Skin of body (tissue), 2 donors: ENCODE measurements around the gene PITX2. TPM values are rescaled to one million over a fixed set of nuclear protein-coding genes. Genes with fewer than 3 reads are reported as not detected.
A peak's percentile ranks its signal among the peaks of the same experiment; 100 is the strongest.

Experiments used
- DNase-seq: peaks from one replicate; lab custom pipeline; 2025; lab: John Stamatoyannopoulos, UW
- total RNA-seq: library from RNA; depleted of rRNA; stranded (reverse); fragments of >200 nt; gene quantifications from one replicate; pipeline ENCODE4 v1.2.3, GENCODE V29; 2014

PITX2 gene
- total RNA-seq, 1 donor from 2014 or later: 10.6 TPM

DNA sequence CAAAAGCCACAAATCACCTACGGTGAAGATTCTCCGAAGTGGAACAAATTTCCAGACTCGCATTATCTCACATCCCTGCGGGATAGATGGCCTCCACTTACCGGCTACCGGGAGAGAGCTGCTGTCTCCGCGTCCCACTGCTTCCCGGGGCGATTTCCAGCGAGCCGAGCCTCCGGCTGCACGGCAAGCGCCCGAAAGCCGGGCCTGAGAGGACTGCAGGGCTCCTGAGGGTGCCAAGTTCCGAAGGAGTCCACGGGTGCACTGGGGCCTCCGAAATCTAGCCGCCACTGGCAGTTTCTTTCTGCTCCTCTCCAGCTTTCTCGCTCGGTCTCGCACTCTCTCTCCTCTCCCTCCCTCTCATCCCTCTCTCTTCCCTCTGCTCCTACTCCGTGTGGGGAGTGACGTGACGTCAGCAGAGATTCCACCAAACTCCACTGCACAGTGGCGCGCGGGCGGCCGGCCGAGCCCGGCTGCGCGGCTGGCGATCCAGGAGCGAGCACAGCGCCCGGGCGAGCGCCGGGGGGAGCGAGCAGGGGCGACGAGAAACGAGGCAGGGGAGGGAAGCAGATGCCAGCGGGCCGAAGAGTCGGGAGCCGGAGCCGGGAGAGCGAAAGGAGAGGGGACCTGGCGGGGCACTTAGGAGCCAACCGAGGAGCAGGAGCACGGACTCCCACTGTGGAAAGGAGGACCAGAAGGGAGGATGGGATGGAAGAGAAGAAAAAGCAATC, 14.0 kb upstream of the PITX2 start:
- peak; percentile 77 for DNase-seq

DNA sequence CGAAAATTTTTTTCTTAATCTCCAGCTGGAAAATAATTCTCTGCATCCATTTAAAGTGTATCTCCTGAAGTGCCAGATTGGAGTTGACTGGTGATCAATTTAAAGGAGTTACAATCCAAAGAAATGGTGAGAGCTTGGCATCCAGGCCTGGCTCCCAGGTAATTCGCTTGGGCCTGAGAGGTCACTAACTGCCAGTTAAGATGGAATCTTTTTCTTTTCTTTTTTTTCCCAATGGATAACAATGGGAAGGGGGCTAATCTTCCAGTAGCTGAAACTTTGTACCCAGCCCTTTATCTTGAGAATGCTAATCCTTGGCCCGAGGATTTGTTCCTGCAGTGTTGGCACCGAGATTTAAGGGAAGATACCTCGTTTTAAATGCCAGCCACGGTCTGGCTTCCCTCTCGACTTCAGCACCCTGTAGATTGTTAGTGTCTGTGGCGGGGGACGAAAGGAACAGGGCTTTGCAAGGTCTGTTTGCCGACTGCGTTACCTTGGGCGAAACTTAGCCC, 13.3 kb upstream of the PITX2 start:
- no peak for DNase-seq

DNA sequence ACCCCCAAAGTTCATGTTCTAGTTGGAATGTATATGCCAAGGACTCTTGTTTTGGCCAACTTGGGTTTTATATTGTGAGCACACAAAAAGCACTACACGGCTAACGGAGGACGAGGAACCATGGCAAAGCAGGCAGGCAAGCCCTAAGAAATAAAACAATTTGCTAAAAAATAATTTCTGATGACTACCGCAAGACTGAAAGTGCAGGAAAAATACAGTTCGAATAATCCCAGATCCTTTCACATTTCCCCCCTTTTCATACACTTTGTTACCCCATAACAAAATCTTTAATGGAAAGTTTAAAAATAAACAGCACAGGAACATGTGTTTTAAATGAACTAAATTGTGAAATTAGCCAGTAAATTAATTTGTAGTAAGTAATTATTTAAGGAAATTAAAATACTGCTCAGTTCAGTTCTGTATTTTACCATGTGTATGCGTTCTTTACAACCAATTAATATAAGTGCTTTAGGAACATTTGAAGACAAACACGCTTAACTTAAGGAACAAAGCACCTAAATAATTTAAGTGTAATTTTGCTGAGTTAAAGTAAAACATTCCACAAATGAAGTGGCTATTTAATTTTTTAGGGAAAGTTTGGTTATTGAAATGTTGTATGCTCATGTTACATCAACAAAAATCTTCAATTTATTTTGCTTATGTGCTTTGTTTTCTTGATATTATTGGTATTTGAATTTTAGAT, 12.4 kb upstream of the PITX2 start:
- DNase-seq: peak; percentile 14

DNA sequence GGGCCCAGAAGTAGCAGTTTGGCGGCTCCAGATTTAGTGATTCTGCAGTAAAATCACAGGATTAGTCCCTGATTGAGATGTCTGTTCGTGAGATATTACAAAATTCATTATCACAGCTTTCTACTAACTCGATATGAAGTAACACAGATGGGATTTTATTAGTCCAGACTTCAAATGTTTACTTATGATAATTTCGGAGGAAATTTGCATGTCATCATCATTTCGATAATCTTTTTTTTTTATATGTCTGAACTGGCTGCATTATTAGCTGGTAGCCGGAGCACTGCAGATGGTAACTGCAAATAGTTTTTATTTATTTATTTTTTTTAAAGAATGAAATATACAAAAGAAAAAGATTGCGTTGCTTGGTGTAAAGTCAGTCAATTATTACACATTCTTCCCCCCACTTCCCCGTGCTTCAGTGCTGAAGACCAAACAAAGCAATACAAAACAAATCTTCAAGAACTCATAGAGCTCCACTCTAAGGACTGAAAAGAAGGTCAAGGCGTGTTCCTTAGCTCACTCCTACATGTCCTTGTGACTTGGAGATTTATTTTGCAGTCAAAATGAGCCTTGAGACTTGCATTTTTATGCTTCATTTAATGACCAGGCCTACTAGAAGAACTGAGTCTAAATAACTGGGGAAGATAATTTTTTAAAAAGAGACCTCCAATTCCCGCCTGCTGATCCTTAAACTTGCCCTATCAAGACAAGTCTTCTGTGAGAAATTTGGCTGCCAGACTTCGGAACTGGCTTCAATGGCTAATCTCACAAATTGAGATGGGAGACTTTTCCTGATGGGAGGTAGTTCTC, 11.7 kb upstream of the PITX2 start:
- DNase-seq: no peak

DNA sequence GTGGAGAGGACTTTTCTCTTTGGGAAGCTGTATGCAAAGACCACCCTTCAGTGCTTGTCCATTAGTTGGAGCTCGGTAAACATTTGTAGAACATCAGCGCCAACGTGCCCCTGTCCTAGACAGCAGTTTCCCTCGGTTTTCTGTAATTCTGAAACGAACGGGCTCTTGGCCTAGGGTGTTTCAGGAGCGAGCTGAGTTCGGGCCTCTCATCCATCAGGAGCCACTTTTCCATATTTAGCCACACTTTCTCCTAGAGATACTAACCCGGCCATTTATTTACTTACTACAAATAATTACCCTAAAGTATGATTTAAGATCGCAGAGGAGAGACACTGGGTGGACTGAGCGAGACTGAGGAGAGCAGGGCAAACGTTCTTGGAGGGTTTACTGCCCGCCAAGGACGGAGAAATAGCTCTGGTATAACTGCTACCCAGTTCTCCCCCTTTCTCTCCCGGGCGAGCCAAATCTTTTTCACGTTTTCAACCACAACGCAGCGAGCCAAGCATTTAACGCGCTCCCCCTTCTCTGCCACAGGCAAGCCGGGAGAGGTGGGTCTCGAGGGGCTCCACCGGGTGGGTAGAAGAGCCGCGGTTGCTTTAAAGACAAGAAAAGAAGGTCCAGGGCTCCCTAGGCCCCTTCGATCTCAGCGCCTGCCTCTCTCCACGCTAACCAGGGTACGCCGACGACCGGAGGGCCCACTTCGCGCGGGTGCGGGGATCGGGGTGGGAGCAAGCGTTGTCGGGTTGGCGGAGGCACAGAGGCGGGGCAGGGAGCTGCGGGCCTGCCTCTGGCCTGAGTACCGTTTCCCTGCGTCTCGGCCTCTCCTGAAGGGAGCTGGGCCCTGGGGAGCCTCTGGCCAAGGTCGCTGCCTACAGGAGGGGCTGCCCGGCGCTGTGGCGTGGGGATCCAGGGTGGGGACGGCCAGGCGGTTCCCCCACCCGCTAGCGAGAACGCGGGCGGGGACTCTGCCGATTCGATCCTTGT, 10.8 kb upstream of the PITX2 start:
- DNase-seq: no peak

DNA sequence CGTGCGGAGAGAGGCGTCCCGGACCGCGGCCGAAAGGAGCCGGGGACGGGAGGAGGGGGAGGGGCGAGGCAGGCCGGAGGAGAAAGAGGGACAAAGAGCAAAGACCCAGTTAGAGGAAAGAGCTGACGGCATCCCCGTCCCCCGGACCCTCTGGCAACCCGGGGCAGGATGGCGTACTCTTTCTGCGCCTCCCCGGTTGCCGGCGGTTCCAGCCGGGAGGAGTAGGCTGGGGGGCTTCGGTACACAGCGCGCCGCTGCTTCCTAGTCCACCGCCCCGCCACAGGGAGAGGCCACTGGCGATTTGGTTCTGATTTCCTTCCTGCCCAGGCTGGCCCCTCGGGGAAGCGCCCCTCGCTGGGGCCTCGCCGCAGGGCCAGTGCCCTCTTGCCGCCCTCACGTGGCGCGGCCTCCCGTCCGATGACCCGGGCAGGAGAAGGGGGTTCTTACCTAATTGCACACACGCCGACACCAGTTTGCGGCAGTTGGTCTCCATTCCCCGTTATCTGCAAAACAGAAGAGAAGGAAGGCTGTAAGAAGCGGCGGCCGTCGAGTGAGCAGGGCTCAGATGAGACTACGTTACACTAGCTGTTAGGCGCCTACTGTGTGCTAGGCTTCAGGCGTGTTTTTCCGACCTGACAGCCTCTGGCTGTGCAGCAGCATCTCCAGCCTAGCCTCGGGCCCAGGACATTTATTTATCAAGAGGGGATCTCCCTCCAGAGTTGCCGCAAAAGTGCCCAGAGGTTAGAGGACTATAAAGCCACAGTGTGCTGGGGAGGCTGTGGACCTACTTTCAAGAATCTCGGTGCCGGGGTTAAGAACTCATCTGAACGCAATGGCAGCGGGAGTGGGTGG, 9.9 kb upstream of the PITX2 start:
- DNase-seq: no peak

DNA sequence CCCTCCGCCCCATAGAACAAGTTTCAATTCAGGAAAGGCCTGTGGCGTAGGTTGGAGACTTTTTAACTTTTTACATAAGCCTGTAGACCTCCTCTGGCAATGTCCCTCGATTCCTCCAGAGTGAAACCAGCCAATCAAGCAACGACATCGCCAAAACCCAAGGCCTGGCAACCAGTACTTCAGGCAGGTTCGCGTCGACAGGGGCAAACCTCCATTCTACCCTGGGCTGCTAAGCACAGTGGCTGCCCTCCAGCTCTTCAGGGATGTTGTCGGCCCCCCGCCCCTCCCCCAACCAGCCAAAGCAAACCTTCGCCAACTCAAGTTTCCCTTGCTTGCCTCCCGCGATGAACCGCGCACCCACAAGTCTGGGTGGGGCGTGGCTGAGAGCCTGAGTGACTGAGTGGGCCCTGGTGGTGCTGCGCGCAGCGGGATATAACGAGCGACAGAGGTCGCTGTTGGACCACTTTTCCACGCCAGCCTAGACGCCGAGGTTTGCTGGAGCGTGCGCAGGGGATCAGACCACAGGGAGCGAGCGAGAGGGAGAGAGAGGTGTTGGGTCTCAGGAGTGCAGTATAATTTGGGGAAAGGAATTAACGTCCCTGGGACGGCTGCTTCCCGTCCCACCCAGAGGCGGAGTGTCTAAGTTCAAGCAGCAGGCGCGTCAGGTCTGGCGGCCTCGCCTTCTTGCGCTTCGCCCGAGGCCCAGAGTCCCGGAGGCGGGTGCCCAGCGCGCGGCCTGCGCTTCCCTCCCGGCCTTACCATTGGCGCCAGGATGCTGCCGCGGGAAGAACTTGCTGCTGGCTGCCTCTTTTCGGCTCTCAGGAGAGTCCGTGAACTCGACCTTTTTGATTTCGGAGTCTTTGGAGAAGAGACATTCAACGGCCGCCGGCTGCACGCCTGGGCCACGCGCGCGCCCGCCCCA, 9.0 kb upstream of the PITX2 start:
- DNase-seq: peak; percentile 80

DNA sequence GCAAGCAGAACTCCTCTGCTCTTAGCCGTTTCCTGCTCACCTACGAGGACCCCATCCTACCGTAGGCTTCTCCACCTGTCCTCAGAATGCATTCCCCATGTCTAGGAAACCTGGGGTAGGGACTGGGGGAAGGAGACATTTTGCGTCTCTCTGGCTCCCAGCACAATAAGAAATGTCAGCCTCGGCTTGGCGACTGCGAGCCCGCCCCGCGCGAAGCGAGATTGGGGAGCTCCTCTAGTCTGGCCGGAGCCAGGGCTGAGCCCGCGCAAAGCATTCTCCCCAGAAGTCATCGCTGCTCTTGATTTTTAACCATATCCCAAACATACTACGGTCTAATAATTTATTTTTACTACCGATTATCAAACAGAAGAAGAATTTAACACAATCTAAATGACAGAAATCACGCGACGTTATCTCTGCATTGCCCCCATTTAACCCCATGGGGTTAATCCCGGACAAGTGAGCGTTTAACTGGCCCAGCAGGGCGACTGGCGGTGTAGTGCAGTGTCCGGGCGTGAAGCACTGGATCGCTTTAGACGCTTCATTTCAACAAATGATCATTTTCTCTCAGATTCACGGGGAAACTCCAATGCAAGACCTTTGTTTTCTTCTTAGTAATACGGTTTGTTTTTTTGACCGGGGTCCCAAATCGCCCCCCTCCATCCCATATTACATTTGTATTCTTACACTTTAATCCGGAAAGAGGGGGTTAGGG, 8.0 kb upstream of the PITX2 start:
- DNase-seq: no peak

DNA sequence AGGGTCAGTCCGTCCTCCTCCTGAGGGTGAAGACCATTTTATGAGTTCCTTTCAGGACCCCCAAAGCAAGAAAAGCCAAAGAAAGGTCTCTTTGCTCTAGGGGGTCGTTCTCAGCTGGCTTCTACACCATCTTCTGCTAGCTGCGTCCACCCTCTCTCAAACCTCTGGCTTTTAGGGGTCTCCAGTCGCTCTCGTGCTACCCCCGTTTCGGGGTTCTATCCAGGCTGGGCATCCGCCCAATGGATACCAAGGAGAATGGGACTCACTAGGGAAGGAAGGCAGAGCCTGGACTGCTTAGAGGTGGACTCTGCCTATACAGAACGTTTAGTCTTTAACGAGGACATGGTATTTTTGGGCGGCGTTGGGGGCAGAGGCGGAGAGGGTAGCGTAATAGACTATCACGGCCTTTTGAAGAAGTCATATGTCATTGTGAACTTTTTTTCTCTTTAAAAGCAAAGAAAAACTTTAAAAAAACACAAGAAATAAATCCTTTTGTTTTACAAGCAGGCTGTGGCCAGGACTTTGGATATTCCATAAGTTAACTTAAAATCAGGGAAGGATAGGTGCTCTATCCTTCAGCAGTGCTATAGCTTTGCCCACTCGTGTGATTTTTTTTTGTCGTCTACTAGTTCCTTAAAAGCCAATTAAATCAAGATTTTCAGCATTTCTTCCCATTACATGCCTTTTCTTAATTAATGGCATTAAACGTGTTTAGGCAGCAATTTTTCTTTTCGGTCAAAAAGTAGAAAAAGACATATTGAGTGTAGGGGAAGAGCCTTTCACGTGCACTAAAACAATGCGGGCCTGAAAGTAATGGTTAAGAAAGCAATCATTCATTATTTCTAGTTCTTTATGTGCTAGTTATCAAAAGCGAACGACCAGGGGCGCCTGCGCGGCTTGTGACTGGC, 7.2 kb upstream of the PITX2 start:
- DNase-seq: no peak

DNA sequence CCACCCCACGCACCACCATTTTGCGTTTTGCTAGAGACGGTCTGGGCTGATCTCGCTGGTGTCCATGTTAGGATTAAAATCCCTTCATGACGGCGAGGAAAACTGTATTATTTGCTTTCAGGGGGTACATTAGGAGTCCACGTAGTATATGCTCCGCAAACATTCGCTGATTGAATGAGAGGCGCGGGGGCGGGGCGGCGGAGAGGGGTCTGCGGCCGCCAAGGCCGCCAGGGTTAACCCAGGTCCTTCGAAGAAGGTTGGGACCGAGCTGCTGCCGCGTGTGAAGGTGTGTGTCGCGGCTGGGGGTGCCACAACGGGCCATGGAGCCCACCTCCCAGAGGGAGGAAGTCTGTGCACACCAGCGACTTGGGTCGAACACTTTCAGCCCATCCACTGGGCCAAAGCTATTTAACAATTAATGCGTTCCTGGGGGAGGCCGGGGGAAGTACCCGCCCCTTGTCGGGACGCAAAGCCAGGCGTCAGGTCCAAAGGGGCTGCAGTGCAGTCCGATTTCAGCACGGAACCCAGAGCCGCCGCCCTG, 6.4 kb upstream of the PITX2 start:
- DNase-seq: no peak

DNA sequence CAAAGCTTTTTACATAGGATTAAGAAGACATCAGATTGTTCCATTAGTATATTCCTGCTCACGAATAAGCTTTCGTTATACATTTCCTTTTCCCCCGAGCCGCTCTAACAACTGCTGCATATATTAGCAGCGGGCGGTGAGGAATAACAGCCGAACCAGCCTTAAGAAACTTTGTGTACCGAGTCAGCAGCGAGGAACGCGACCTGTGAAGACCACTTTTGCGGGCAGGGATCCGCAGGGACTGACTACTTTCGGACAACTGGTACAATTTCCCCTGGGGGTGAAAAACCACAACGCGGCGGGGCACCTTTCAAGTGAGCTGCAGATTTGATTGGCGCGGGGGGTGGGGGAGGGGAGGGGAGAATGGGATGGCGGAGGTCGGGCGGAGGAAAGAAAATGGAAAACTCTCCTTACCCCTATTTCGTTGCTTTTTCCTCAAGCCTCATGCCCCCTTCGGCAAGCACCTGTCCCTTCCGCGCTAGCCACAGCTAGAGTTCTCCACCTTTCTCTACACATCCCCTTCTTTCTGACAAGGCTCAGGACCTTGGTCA, 5.9 kb upstream of the PITX2 start:
- no peak for DNase-seq

DNA sequence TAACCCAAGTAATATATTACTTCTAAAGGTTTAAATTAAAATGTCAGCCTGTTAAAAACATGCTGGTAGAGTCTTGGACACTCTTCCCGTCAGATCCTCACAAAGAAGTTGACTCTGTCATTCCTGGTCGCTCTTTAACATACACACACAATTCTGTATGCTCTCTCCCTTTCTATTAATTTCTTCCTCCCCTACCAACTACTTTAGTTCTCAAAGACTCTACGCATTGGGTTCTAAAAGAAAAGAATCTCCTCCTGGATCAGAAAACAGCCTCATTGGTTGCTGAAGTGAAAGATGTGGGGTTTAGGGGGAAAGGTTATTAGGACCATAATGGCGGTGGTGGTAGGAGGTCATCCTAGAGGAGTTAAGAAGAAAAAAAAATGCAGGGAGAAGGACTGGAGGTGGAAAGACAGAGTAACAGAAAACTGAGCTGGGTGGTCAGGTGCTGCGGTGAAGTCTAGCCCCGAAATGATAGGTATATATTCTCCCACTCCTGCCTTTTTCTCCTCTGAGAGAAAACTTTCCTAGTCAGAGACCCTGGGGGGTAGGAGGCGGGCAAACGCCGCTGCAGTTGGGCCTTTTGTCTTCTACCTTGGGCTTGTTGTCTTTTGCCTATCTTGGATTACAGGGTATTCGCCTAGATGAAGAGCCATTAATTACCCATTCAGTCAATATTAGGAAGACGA, 5.2 kb upstream of the PITX2 start:
- DNase-seq: no peak

DNA sequence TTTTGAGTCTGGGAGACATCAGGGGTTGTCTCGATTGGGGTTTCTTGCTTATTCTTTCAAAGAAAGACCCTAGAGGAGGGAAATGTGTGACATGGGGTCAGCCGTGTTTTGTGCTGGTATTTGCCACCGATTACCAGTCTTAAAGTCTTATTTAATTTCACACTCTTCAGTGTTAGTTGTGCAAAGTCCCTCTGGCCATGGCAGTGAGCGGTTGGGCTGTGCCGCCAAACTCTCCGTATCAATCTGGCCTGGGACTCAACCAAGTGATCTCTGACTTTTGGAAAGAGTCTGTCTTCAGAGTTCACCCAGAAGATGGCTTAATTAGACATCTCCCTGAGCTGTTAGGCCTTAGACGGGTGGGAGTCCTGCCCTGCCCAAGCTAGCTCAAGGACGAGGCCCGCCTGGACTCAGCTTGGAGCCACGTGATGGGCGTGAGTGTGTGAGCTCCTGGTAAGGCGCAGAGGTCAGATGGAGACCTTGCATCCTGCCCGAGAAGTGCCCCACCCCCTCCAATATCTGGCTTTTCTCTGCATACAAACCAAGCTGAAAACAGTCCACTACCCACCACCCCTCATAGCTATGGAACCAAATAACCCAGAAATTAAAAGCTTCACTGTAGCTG, 3.8 kb upstream of the PITX2 start:
- DNase-seq: no peak

DNA sequence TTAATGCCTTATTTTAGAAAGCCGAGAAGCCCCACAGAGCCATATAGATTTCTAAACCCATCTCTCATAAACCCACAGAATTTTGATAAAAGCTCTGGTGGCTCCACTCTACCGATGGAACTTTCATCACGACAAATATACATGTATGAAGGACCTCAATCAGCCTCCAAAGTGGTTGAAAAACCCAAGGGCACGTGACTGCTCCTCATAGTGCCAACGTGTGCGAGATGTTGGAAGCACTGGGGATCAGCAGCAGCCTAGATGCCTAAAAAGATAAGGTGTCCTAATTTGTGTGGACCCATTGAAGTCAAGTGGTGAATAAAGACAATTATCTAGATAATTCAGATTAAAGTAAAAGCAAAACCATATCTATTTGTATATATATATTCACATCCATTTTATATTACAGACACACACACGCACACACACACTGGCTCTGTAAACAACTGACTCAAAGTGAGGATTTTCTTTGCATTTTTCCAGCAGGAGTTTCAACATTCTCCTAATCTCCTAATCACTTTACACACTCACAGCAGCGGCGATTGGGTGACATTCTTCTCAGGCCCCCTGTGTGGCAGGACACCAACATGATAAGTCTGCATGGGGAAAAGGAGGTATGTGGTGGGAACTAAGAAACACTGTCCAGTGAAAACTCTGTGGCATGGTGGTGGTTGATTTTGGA, 2.8 kb upstream of the PITX2 start:
- DNase-seq: no peak
